Fibroblast of the aortic adventitia (primary cell): ENCODE data around the gene MEMO1. TPM values are rescaled to one million over a fixed set of nuclear protein-coding genes. Genes with fewer than 3 reads are reported as not detected.

Experiments
- DNase-seq: peaks from one replicate; pipeline ENCODE4 v3.0.0-alpha.2; 2010; ENCODE audit warnings: low read depth
- H3K4me3 ChIP-seq: 2 replicates; pipeline ENCODE4 v1.5.1; 2011; ENCODE audit warnings: low read depth, mild to moderate bottlenecking, control low read depth, low read length, moderate library complexity
- CTCF ChIP-seq: IDR thresholded peaks from 2 replicates; pipeline ENCODE4 v1.5.1; 2011; ENCODE audit warnings: mild to moderate bottlenecking, low read length, control low read depth, inconsistent platforms; ENCODE audit not compliant: insufficient read depth
- total RNA-seq: library from RNA; depleted of rRNA; stranded (reverse); fragments of >200 nt; gene quantifications from 2 replicates; pipeline ENCODE4 v1.2.3, GENCODE V29; 2012; ENCODE audit warnings: low replicate concordance

MEMO1 gene
- total RNA-seq, 1 donor = 41.2 TPM

- DNase-seq = no peak
- H3K4me3 ChIP-seq = no peak overlapping the region
- TF ChIP-seq CTCF = no peak
Measured at GRCh38 chr2:32012872-32013271, 2.1 kb upstream of the MEMO1 start.

GRCh38 chr2:32011485-32011960 is 715 bp upstream of the MEMO1 start:
- TF ChIP-seq CTCF = no peak
- no peak for DNase-seq
- peak overlapping the region; percentile 85 for H3K4me3 ChIP-seq

GRCh38 chr2:32010280-32010669 is 533 bp downstream of the MEMO1 start:
- H3K4me3 ChIP-seq = peak overlapping the region; percentile 82
- peak; percentile 43 for DNase-seq

GRCh38 chr2:32009516-32010256 is 1.1 kb downstream of the MEMO1 start:
- DNase-seq = peak; percentile 5
- peak overlapping the region; percentile 82 for H3K4me3 ChIP-seq
- TF ChIP-seq CTCF = no peak

GRCh38 chr2:32008805-32009515 is 1.8 kb downstream of the MEMO1 start:
- TF ChIP-seq CTCF = no peak
- DNase-seq = peak; percentile 31
- H3K4me3 ChIP-seq = peak overlapping the region; percentile 82

- no peak for DNase-seq
- H3K4me3 ChIP-seq = no peak overlapping the region
- TF ChIP-seq CTCF = no peak
Measured at GRCh38 chr2:32007121-32007391, 3.8 kb downstream of the MEMO1 start.

GRCh38 chr2:32005371-32005976 is 5.3 kb downstream of the MEMO1 start:
- no peak for TF ChIP-seq CTCF
- DNase-seq = no peak
- no peak overlapping the region for H3K4me3 ChIP-seq
